H9 (cell line): ENCODE results near the gene TMPRSS12. TPM values are rescaled to one million over a fixed set of nuclear protein-coding genes. Genes with fewer than 3 reads are reported as not detected.

ENCODE experiments used
- DNase-seq: peaks from one replicate; pipeline ENCODE4 v3.0.0-alpha.2; 2017
- H2AFZ ChIP-seq: one replicate; pipeline ENCODE4 v1.6.1; 2013; ENCODE audit warnings: mild to moderate bottlenecking, low read length, control low read depth, moderate library complexity
- H2AK5ac ChIP-seq: 2 replicates; pipeline ENCODE4 v1.6.1; 2013; ENCODE audit warnings: low read length, control low read depth, mixed read lengths; ENCODE audit not compliant: insufficient read length
- H2BK120ac ChIP-seq: one replicate; pipeline ENCODE4 v1.6.1; 2013; ENCODE audit warnings: low read depth, mild to moderate bottlenecking, low read length, control low read depth, inconsistent platforms; ENCODE audit not compliant: poor library complexity, severe bottlenecking
- H2BK12ac ChIP-seq: 2 replicates; pipeline ENCODE4 v1.6.1; 2013; ENCODE audit warnings: low read length, control low read depth, mixed read lengths, low read depth; ENCODE audit not compliant: insufficient read length
- H2BK15ac ChIP-seq: 2 replicates; pipeline ENCODE4 v1.6.1; 2013; ENCODE audit warnings: low read depth, low read length, control low read depth
- H2BK20ac ChIP-seq: one replicate; pipeline ENCODE4 v1.6.1; 2013; ENCODE audit warnings: low read depth, mild to moderate bottlenecking, low read length, control low read depth, inconsistent platforms; ENCODE audit not compliant: poor library complexity, severe bottlenecking
- H2BK5ac ChIP-seq: 2 replicates; pipeline ENCODE4 v1.6.1; 2013; ENCODE audit warnings: low read length, control low read depth, mixed read lengths; ENCODE audit not compliant: insufficient read length
- H3K14ac ChIP-seq: 2 replicates; pipeline ENCODE4 v1.6.1; 2013; ENCODE audit warnings: low read length, control low read depth; ENCODE audit not compliant: insufficient read depth
- H3K18ac ChIP-seq: 2 replicates; pipeline ENCODE4 v1.6.1; 2013; ENCODE audit warnings: low read depth, mild to moderate bottlenecking, mixed read lengths, low read length, control low read depth; ENCODE audit not compliant: insufficient read length
- H3K23ac ChIP-seq: 2 replicates; pipeline ENCODE4 v1.6.1; 2013; ENCODE audit warnings: low read length, control low read depth, mixed read lengths, low read depth; ENCODE audit not compliant: insufficient read length
- H3K23me2 ChIP-seq: 2 replicates; pipeline ENCODE4 v1.6.1; 2013; ENCODE audit warnings: low read depth, mild to moderate bottlenecking, mixed read lengths, low read length, control low read depth; ENCODE audit not compliant: insufficient read length, poor library complexity, severe bottlenecking
- H3K27ac ChIP-seq: 2 replicates; pipeline ENCODE4 v1.5.1; 2013; ENCODE audit warnings: low read length, control low read depth, mixed read lengths, low read depth; ENCODE audit not compliant: insufficient read length
- H3K27me3 ChIP-seq: 2 replicates; pipeline ENCODE4 v1.6.1; 2013; ENCODE audit warnings: low read length, control low read depth, inconsistent platforms; ENCODE audit not compliant: insufficient read depth
- H3K4ac ChIP-seq: 2 replicates; pipeline ENCODE4 v1.6.1; 2013; ENCODE audit warnings: low read depth, mild to moderate bottlenecking, control low read depth, inconsistent platforms, low read length, moderate library complexity
- H3K4me1 ChIP-seq: 2 replicates; pipeline ENCODE4 v1.6.1; 2013; ENCODE audit warnings: low read length, control low read depth, inconsistent platforms; ENCODE audit not compliant: insufficient read depth
- H3K4me2 ChIP-seq: 2 replicates; pipeline ENCODE4 v1.6.1; 2013; ENCODE audit warnings: low read length, control low read depth, mixed read lengths; ENCODE audit not compliant: insufficient read length, insufficient read depth
- H3K56ac ChIP-seq: 2 replicates; pipeline ENCODE4 v1.6.1; 2013; ENCODE audit warnings: low read depth, mild to moderate bottlenecking, mixed read lengths, low read length, control low read depth; ENCODE audit not compliant: insufficient read length
- H3K79me1 ChIP-seq: 2 replicates; pipeline ENCODE4 v1.6.1; 2013; ENCODE audit warnings: low read depth, mild to moderate bottlenecking, moderate library complexity, low read length, control low read depth, inconsistent platforms; ENCODE audit not compliant: insufficient read depth, poor library complexity, severe bottlenecking
- H3K79me2 ChIP-seq: 2 replicates; pipeline ENCODE4 v1.6.1; 2013; ENCODE audit warnings: low read length, control low read depth, inconsistent platforms; ENCODE audit not compliant: insufficient read depth
- H3K9ac ChIP-seq: 2 replicates; pipeline ENCODE4 v1.6.1; 2013; ENCODE audit warnings: low read length, control low read depth, mixed read lengths; ENCODE audit not compliant: insufficient read length; ENCODE audit errors: extremely low read depth
- H3K9me3 ChIP-seq: one replicate; pipeline ENCODE4 v1.6.1; 2013; ENCODE audit warnings: low read depth, low read length, inconsistent platforms; ENCODE audit not compliant: control insufficient read depth
- H3T11ph ChIP-seq: one replicate; pipeline ENCODE4 v1.6.1; 2013; ENCODE audit warnings: mild to moderate bottlenecking, low read length, control low read depth, inconsistent platforms
- H4K20me1 ChIP-seq: one replicate; pipeline ENCODE4 v1.6.1; 2013; ENCODE audit not compliant: control insufficient read depth, insufficient read length, insufficient read depth
- H4K5ac ChIP-seq: 2 replicates; pipeline ENCODE4 v1.6.1; 2013; ENCODE audit warnings: low read depth, mild to moderate bottlenecking, mixed read lengths, low read length, control low read depth; ENCODE audit not compliant: insufficient read length
- H4K8ac ChIP-seq: replicated peaks from 2 replicates; pipeline ENCODE4 v1.6.1; 2013; ENCODE audit warnings: low read length, control low read depth, mixed read lengths, low read depth; ENCODE audit not compliant: insufficient read length
- H4K91ac ChIP-seq: 2 replicates; pipeline ENCODE4 v1.6.1; 2013; ENCODE audit warnings: low read depth, mild to moderate bottlenecking, moderate library complexity, mixed read lengths, low read length, control low read depth; ENCODE audit not compliant: insufficient read length
- H3K27ac Mint-ChIP-seq, 3 experiments: 2 replicates in 2 of 3; 3 replicates in 1 of 3; pipeline ENCODE4 v1.8.0; 2020 to 2021; ENCODE audit warnings: mixed read lengths in 3 of 3, mild to moderate bottlenecking in 1 of 3, moderate library complexity in 1 of 3
- H3K27me3 Mint-ChIP-seq: 2 replicates; pipeline ENCODE4 v1.8.0; 2021; ENCODE audit warnings: low read depth, mild to moderate bottlenecking, moderate library complexity, mixed read lengths
- H3K36me3 Mint-ChIP-seq, 3 experiments: 2 replicates in 2 of 3; 3 replicates in 1 of 3; pipeline ENCODE4 v1.8.0; 2020 to 2021; ENCODE audit warnings: low read depth in 3 of 3, mixed read lengths in 3 of 3; ENCODE audit not compliant: insufficient read depth in 1 of 3
- H3K4me1 Mint-ChIP-seq, 2 experiments: 2 replicates each; pipeline ENCODE4 v1.8.0; 2020; ENCODE audit warnings: mixed read lengths in 2 of 2
- H3K4me3 Mint-ChIP-seq, 2 experiments: 2 replicates in 1 of 2; 3 replicates in 1 of 2; pipeline ENCODE4 v1.8.0; 2020 to 2021; ENCODE audit warnings: mild to moderate bottlenecking in 2 of 2, mixed read lengths in 2 of 2, moderate library complexity in 1 of 2
- H3K9me3 Mint-ChIP-seq, 2 experiments: 2 replicates in 1 of 2; 3 replicates in 1 of 2; pipeline ENCODE4 v1.8.0; 2020; ENCODE audit warnings: mild to moderate bottlenecking in 2 of 2, mixed read lengths in 2 of 2, moderate library complexity in 1 of 2
- CTCF ChIP-seq: fragments of 200-600 bp; sonication (generic); conservative IDR thresholded peaks from 3 replicates; pipeline ENCODE4 v1.8.0; 2021; ENCODE audit warnings: antibody characterized with exemption, mild to moderate bottlenecking
- WGBS: extraction: QIAGEN DNeasy Blood & Tissue Kit; methylation state at CpG from one replicate; pipeline ENCODE4 v1.1.7; 2013; ENCODE audit warnings: missing lambda C conversion rate, low lambda C conversion rate, mixed read lengths; ENCODE audit not compliant: insufficient read length; ENCODE audit errors: extremely low coverage; 5-methylcytosine and 5-hydroxymethylcytosine counted together
- total RNA-seq: library from RNA; stranded (reverse); gene quantifications from 2 replicates; pipeline ENCODE4 v1.2.1, GENCODE V29; 2021

TMPRSS12 gene
- total RNA-seq, 1 experiment from 2014 or later: not detected

- Histone ChIP-seq H4K8ac (no peak overlapping the region), H2BK120ac (no peak overlapping the region), H3T11ph (no peak overlapping the region), H4K91ac (no peak overlapping the region), H4K20me1 (no peaks in the 10 kb centered on the region), H2BK5ac (no peak overlapping the region), H3K9me3 (no peaks in the 10 kb centered on the region), H3K4me1 (no peaks in the 10 kb centered on the region), H3K9ac (no peak overlapping the region), H3K79me2 (no peaks in the 10 kb centered on the region), H2AK5ac (no peak overlapping the region), H2BK20ac (no peak overlapping the region), H4K5ac (no peak overlapping the region), H2AFZ (no peak overlapping the region), H3K4ac (no peak overlapping the region), H3K56ac (no peak overlapping the region), H3K27ac (no peak overlapping the region), H3K23ac (no peak overlapping the region), H3K18ac (no peak overlapping the region), H3K27me3 (no peaks in the 10 kb centered on the region), H2BK12ac (no peak overlapping the region), H3K14ac (no peak overlapping the region), H2BK15ac (no peak overlapping the region), H3K4me2 (no peak overlapping the region), H3K79me1 (no peaks in the 10 kb centered on the region), H3K23me2 (no peaks in the 10 kb centered on the region)
- H3K4me1 Mint-ChIP-seq: no peaks in the 10 kb centered on the region
- H3K27me3 Mint-ChIP-seq: no peaks in the 10 kb centered on the region
- H3K27ac Mint-ChIP-seq: no peak overlapping the region
- no peaks in the 10 kb centered on the region for H3K36me3 Mint-ChIP-seq
- DNase-seq: no peak
- no peak overlapping the region for H3K4me3 Mint-ChIP-seq
- no peak for TF ChIP-seq CTCF
- WGBS: no CpG with 5 or more reads among the region's 2 CpGs
- H3K9me3 Mint-ChIP-seq: no peaks in the 10 kb centered on the region
Measured at GRCh38 chr12:50888666-50889065, 45.9 kb downstream of the TMPRSS12 start.
